DMS 273 (cell line): ENCODE results near the gene CACNA1D.

Experiments
- DNase-seq: peaks from one replicate; lab custom pipeline; 2025; ENCODE audit not compliant: unreplicated experiment; lab: John Stamatoyannopoulos, UW

The CACNA1D gene

DNA sequence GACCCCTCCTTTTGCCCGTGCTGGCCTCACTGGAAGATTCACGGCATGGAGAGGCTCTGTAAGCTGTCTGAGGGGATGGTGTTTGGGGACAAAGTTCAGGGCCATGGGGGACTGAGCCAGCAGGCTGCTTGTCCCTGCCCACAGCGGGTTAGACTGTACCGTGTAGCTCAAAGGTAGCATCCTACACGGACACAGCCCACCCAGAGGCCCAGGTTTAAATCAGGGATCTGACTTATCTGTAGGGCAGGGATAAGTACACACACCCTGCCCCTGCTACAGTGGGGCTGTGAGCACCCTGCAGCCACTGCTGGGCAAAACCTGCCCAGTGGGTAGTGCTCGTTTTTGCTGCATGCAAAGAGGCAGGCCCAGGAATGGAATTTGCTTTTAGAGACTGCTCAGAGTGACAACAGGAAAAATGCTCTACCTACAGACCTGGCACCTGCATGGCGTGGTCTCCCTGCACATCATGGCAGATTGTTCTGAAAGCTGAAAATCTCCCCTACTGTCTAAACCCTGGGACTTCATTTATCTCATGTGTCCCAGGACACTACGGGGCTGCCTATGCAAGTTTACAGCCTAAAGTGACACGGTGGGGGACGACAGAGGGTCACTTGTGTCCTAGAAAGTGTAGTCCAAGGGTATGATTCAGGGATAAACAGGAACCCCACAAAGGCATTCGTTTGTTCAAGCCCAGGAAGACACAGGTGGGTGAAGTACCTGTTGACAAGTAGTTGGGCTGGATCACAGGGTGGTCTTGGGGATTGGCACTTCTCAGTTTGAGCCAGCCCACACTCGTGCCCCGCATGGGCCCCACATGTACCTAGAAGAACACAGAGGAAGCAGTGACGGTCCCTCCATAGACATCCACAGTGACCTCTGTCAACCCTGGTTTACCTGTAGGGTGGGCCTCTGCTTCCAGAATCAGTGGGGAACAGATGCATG, 324.1 kb downstream of the CACNA1D start:
- no peak for DNase-seq

DNA sequence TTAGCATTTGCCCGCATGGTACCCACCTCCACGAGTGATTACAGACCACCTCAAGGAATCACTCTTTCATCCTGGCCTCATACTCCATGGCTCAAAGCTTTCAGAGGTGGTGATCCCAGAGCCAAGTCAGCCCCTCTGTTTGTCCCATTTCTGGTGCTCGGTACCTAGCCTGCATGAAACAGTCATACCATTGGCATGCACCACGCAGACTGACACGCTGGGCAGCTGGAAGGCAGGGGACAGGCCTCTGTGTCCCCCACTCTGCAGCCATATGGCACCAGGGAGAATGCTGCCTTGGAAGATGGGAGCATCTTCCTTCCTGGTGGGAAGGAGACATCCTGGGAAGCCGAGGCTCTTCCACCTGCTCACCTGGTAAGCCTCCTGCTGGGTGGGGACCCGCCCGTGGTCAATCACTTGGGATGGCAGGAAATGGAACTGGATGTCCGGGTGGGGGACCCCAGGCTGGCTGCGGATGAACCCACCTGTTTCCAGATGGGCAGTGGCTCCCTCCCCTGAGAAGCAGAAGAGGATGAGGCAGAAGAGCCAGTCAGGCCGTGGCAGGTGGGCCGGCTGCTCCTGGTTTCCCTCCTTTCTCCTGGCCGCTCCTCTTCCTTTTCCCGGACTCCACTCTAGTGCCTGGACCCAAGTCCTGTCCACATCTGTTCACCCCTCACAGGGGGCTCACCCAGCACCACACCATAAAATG, 324.9 kb downstream of the CACNA1D start:
- DNase-seq: no peak

DNA sequence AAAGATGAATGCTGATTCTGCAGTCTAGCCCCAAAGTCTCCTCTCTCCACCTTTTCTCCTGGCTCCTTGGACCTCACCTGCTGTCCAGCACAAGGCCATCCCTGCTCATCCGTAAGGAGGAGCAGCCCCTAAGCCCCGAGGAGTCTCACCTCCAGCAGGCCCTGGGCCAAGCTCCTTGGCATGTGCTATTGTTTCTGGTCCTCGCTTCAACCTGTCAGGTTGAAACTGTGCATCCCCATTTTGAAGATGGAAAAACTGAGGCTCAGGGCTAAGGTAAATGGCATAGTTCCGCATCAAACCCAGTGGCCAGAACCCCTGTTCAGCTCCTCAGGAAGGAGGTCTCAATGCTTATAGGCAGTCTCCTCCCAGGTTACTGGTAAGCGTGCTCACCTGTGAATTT, 325.7 kb downstream of the CACNA1D start:
- DNase-seq: no peak

GRCh38 chr3:53820756-53821580, 326.6 kb downstream of the CACNA1D start:
- DNase-seq: no peak

DNA sequence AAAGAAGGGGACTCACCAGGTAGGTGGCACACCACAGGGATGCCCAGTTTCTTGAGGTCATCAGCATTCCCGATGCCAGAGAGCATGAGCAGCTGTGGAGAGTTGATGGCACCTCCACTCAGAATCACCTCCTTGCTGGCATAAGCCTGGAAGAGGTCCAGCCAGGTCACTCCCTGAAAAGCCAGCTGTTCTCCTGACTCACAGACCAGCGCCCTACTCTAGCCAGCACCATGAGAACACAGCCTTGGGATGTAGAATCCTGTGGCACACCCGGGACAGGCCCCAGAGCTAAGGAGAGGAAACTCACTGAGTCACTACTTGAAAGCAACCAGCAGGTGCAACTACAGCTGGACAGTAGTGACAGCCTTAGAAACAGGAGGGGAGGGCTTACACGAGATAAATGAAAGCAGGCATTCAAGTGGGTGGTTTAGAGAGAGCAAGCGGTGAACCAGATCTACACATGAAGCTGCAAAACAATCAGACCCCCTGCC, 327.3 kb downstream of the CACNA1D start:
- DNase-seq: peak; percentile 5

DNA sequence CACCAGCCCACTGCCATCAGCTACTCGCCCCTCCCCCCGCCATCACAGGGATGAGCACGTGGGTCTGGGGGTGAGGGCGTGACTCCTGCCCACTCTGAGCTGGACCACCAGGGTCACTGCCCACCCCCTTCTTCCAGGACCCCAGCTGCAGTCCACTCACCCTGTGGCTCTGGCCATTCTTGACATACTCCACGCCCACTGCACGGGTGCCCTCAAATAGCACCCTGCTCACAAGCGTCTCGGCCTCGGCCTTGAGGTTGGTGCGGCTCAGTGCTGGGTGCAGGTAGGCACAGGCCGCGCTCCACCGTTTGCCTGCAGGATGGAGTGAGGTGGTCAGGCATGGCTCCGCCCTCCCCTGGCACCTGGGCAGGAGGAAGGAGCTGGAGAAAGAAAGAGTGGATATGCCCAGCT, 327.9 kb downstream of the CACNA1D start:
- DNase-seq: no peak

- no peak for DNase-seq
Measured at GRCh38 chr3:53823026-53823955, 328.9 kb downstream of the CACNA1D start.

DNA sequence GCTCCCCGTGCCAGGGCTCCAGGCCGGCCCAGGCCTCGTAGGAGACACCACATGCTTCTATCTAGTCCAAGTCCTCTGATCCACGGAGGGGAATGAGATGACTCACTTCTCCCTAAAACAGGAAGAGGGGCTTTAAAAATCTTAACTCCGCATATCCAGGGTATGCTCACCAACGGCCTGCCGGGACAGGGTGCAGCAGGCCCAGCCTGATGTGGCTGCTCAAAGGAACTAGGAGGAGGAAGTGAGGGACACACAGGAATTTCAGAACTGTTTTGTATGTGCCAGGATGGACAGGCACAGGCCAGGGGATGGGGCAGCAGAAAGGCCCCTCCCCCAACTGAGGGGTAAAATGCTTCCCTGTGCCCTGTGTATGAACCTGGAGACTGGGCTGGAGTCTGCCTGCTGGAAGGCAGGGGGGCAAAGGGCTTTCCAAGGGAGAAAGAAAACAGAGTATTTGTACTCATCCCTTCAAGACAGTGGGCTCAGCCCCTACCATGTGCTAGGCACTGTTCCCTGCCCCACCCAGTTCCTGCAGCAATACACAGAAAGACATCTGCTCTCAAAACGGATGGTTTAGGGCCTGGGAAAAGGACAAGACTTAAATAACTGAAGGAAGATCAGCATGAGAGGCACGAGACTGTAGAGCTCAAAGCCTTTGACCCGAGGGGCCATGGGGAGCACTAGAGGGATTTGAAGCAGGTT, 329.7 kb downstream of the CACNA1D start:
- DNase-seq: no peak

DNA sequence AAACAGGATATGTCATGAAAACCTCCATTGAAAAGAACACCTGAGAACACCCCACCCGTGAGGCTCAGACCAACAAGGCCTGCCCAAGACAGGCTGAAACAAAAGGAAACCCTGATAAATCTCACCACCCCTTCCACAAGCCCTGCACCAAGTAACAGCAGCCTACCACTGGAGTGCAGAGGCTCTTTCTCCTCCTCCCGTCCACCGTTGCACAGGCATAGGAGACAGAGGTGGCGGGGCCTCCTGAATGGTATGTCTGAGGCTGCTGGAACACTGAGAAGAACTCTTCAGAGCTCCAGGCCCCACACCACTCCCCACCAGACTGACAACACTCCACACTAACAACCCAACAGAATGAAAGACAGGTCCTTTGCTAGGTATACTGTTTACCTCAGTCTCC, 330.4 kb downstream of the CACNA1D start:
- DNase-seq: no peak

GRCh38 chr3:53826048-53826447, 331.6 kb downstream of the CACNA1D start:
- no peak for DNase-seq

GRCh38 chr3:53828581-53828980, 334.2 kb downstream of the CACNA1D start:
- no peak for DNase-seq

DNA sequence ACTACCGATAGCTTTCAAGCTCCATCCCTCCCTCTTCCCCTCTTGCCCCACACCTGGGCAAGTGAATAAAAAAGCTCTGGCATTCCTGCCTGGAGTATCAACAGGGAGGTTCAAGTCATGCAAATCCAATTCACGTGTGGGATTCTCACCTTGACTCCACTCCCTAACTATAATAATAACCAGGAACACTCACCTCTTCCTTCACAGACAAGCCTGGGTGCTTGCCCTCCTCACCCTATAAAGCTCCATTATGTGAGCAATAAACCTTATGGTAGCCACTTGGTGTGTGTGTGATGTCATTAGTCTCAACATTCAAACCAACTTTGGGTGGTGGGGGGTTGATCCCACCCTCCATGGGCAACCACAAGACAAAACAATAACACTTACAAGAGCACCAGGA, 335.2 kb downstream of the CACNA1D start:
- DNase-seq: no peak

GRCh38 chr3:53830944-53831343, 336.5 kb downstream of the CACNA1D start:
- no peak for DNase-seq

DNA sequence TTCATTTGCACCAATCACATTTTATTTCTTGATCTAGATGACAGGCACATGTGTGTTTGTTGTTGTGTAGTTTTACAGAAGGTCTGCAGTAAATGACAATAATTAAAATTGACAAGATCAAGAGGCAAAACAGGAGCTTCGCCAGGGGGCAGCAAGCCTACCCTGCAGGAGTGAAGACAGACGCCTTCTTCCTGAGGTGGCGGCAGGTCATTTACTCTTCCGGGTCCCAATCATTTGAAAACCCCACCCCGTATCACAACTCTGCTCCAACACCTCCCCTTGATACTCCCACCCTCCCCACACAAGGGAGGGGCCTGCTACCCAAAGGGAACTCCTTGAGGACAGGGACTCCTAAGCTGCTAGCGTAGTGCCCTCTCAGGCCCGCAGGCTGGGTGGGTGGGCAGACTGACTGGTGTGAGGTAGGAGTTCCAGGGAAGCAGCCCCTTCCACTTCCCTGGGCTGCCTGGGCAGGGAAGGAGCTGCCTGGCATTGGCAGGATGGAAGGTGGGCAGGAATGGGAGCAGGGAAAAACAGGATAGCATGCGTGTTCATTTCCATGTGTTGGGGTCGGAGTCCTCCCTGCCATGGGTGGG, 338.7 kb downstream of the CACNA1D start:
- DNase-seq: no peak

DNA sequence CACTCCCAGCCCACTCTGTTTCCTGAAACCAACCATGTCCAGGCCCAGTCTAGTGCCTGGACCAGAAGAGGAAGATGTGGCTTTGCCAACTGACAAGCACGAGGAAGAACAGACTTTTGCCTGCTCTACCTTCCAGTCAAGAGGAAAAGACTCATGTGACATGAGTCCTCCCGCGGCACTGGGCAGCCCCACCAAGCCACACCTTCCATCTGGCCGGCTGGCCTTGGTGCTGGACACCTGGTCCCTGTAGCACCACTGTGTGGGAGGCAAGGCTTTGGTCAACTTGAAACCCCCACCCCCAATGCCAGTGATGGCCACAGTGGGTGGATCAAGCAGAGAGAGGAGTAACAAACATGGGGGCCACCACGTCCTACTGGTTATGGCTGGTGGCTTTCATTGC, 339.3 kb downstream of the CACNA1D start:
- DNase-seq: no peak

- DNase-seq: no peak
Measured at GRCh38 chr3:53834429-53835095, 340.2 kb downstream of the CACNA1D start.

DNA sequence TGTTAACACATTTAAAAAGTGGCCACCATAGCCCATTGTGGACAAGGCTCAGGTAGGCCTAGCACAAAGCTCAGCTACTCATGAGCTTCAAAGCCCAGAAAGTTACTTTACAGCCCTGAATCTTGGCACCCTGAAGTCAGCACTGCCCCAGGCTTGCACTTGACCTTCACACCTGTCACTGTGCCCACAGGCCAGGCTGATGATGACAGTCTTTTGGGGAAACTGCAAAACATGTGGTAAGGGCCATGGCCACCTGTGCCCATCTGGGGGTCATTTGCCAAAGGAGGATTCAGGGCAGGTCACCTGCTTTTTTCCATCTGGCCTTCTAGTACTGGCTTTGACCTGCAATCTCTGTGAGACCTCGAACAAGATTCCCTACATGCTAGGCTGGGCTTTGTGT, 340.8 kb downstream of the CACNA1D start:
- DNase-seq: no peak

GRCh38 chr3:53836084-53836872, 341.9 kb downstream of the CACNA1D start:
- DNase-seq: no peak
